ENCODE results near the gene NOL7. TPM values are rescaled to one million over a fixed set of nuclear protein-coding genes. Genes with fewer than 3 reads are reported as not detected.

NOL7 gene
- total and polyA plus RNA-seq, 2 of the 4 experiments (the other 2 are of a cell fraction): 21.3 to 34.5 TPM

- no peak for TF ChIP-seq MAFK (IDR thresholded peaks at IDR 0.05; ENCODE audit: low read depth, low read length)
- TF ChIP-seq USF2 (IDR thresholded peaks at IDR 0.05; ENCODE audit: low read depth, low read length): no peak
- peak; percentile 49 for TF ChIP-seq CTCF (conservative IDR thresholded peaks at IDR 0.05; ENCODE audit: low read depth, low read length)
- TF ChIP-seq RCOR1 (IDR thresholded peaks at IDR 0.05; ENCODE audit: insufficient replicate concordance, low read length): no peak
- TF ChIP-seq RAD21 (IDR thresholded peaks at IDR 0.05; ENCODE audit: low read length): peak; percentile 41; the same call in 1 of the 2 replicates
- no peak for TF ChIP-seq RFX5 (IDR thresholded peaks at IDR 0.05; ENCODE audit: low read depth, low read length)
- TF ChIP-seq FOS (IDR thresholded peaks at IDR 0.05; ENCODE audit: low read depth, low read length): no peak
- TF ChIP-seq SMC3 (IDR thresholded peaks at IDR 0.05; ENCODE audit: low read depth, low read length): no peak
- no peak for TF ChIP-seq CEBPB (IDR thresholded peaks at IDR 0.05; ENCODE audit: low read depth, low read length)
- no peak for TF ChIP-seq MXI1 (IDR thresholded peaks at IDR 0.05; ENCODE audit: borderline replicate concordance, low read depth, low read length)
- peak; percentile 81 for TF ChIP-seq POLR2A (IDR thresholded peaks at IDR 0.05; ENCODE audit: low read depth, low read length)
- no peak for TF ChIP-seq NFE2L2 (IDR thresholded peaks at IDR 0.05; ENCODE audit: low read depth, low read length)
- no peak for TF ChIP-seq CHD1 (IDR thresholded peaks at IDR 0.05; ENCODE audit: low read depth, low read length)
- TF ChIP-seq MAZ (IDR thresholded peaks at IDR 0.05; ENCODE audit: borderline replicate concordance, low read depth, low read length): 0 out of 2 replicates have a peak, but pooled peaks have one; percentile 38
- Histone ChIP-seq H3K18ac (ENCODE audit: low read depth, low read length) (no peak overlapping the region), H4K91ac (ENCODE audit: insufficient read depth, low read depth, low read length) (peak overlapping the region; percentile 21; the same call in 1 of the 2 replicates), H4K20me1 (ENCODE audit: insufficient read depth, low read length) (no peaks in the 10 kb centered on the region), H3K79me1 (ENCODE audit: low read depth in 1 of 2, low read length in 2 of 2) (peaks cover 7 to 13% of the 10 kb centered on the region in 2 experiments), H3K36me3 (ENCODE audit: control insufficient read depth, insufficient read depth, low read length) (no peaks in the 10 kb centered on the region), H3K9me1 (ENCODE audit: insufficient read depth, low read length) (no peaks in the 10 kb centered on the region; the same call in 1 of the 2 replicates), H2BK120ac (ENCODE audit: low read depth, low read length) (peak overlapping the region; percentile 45; the same call in 1 of the 2 replicates), H3K9me3 (ENCODE audit: control insufficient read depth, insufficient read depth, low read length) (no peaks in the 10 kb centered on the region), H2AFZ (replicated peaks; ENCODE audit: low read length, poor library complexity) (peak overlapping the region; percentile 95), H2BK5ac (ENCODE audit: low read depth, low read length, poor library complexity, severe bottlenecking) (peak overlapping the region; percentile 64), H3K4ac (ENCODE audit: low read depth, low read length) (peak overlapping the region; percentile 34; the same call in 1 of the 2 replicates), H3K4me3 (ENCODE audit: insufficient read depth, low read depth, low read length) (peak overlapping the region; percentile 76), H3K23ac (ENCODE audit: low read depth, low read length) (no peak overlapping the region), H3K9ac (ENCODE audit: low read depth, low read length) (peak overlapping the region; percentile 92), H2BK15ac (ENCODE audit: low read depth, low read length) (no peak overlapping the region), H3K4me1 (ENCODE audit: control insufficient read depth, insufficient read depth, low read length) (no peaks in the 10 kb centered on the region; the same call in 1 of the 2 replicates), H3K56ac (ENCODE audit: extremely low read depth, insufficient read depth, low read length) (no peak overlapping the region), H2BK20ac (ENCODE audit: low read depth, low read length) (no peak overlapping the region), H3K27ac (ENCODE audit: insufficient read depth, low read length) (peak overlapping the region; percentile 69; the same call in 1 of the 2 replicates), H2AK9ac (replicated peaks; ENCODE audit: low read depth, low read length, poor library complexity) (peak overlapping the region; percentile 92), H4K8ac (ENCODE audit: low read depth in 2 of 2, low read length in 2 of 2) (peak overlapping the region; percentile 43 to 66; a peak in 2 of 4 replicates), H3K14ac (replicated peaks; ENCODE audit: low read depth, low read length) (peak overlapping the region; percentile 84; the same call in 1 of the 2 replicates), H2AK5ac (ENCODE audit: low read depth, low read length) (no peak overlapping the region), H3K27me3 (ENCODE audit: control insufficient read depth, insufficient read depth, low read length) (peaks cover 6% of the 10 kb centered on the region; the same call in 1 of the 2 replicates), H3K4me2 (ENCODE audit: low read depth, low read length) (peak overlapping the region; percentile 98; the same call in 1 of the 2 replicates), H4K5ac (ENCODE audit: low read depth, low read length) (no peak overlapping the region)
- WGBS, 2 experiments (ENCODE audit: extremely low coverage in 2 of 2, insufficient read length in 1 of 2): 2% methylated on average over 10 of the region's 46 CpGs; no CpG with 5 or more reads in 1 of the 2 experiments
- in situ Hi-C loops (cut with MboI; ENCODE audit: low sequenced_read_pairs) (no loop called here), dilution Hi-C loops (cut with HindIII; ENCODE audit: low sequenced_read_pairs, unreplicated experiment) (no loop called here), intact Hi-C loops (cut with micrococcal nuclease) (loop anchor here (2.0 kb wide), 2 partner anchors 41 to 87 kb away; partner anchors contain the start of genes GFOD1 and NOL7)
- ChIA-PET POLR2A (ENCODE audit: unreplicated experiment) (interaction anchor here (1.5 kb wide), 1 partner anchor 246 kb away, joined by 5 read pairs; the partner anchor contains the start of gene TBC1D7), CTCF (interaction anchor here (0.7 to 1.5 kb wide), 9 partner anchors 13 to 194 kb away, joined by 3 to 6 read pairs (median 3); partner anchors contain the start of gene NOL7)
- peak; percentile 91 for ATAC-seq (ENCODE audit: low read depth)
- no TSS peak for BruUV-seq (replicated peaks)
- DNase-seq: peak; percentile 90
These were observed 41.0 kb upstream of the NOL7 start for GRCh38 chr6:13574149-13574570.

Data from IMR-90 (cell line).